ENCODE measurements around the gene C15orf62.

C15orf62 gene

GRCh38 chr15:40769274-40770146 lies at the start of gene C15orf62:
C15orf62 (plus strand) TSS chr15:40769980; CDS start chr15:40770496, 516 bp downstream.
- Histone ChIP-seq H3K4me3 (no peak within 1 kb of the TSS), H3K27ac (peak within 1 kb of the TSS in 1 of 2 donors; percentile 51)
- no peak for DNase-seq (ENCODE audit: low spot score)
- TF ChIP-seq CTCF (IDR thresholded peaks at IDR 0.05): no peak

- no peak for TF ChIP-seq CTCF (IDR thresholded peaks at IDR 0.05)
- H3K4me3 ChIP-seq: no peak overlapping the region
- no peak for DNase-seq (ENCODE audit: low spot score)
- no peak overlapping the region for H3K27ac ChIP-seq
Observed at GRCh38 chr15:40721701-40722100, 48.1 kb upstream of the C15orf62 start.

- no peak for TF ChIP-seq CTCF (IDR thresholded peaks at IDR 0.05)
- no peak overlapping the region for H3K4me3 ChIP-seq
- no peak for DNase-seq (ENCODE audit: low spot score)
- H3K27ac ChIP-seq: no peak overlapping the region
Observed at GRCh38 chr15:40722354-40722753, 47.4 kb upstream of the C15orf62 start.

GRCh38 chr15:40722934-40723333 lies 46.8 kb upstream of the C15orf62 start:
- no peak overlapping the region for H3K4me3 ChIP-seq
- DNase-seq (ENCODE audit: low spot score): no peak
- TF ChIP-seq CTCF (IDR thresholded peaks at IDR 0.05): no peak
- no peak overlapping the region for H3K27ac ChIP-seq

GRCh38 chr15:40723919-40724318 lies 45.9 kb upstream of the C15orf62 start:
- DNase-seq (ENCODE audit: low spot score): no peak
- Histone ChIP-seq H3K4me3 (no peak overlapping the region), H3K27ac (no peak overlapping the region)
- TF ChIP-seq CTCF (IDR thresholded peaks at IDR 0.05): no peak

- no peak overlapping the region for H3K27ac ChIP-seq
- DNase-seq (ENCODE audit: low spot score): no peak
- H3K4me3 ChIP-seq: no peak overlapping the region
- no peak for TF ChIP-seq CTCF (IDR thresholded peaks at IDR 0.05)
Observed at GRCh38 chr15:40731034-40731433, 38.7 kb upstream of the C15orf62 start.

- no peak for TF ChIP-seq CTCF (IDR thresholded peaks at IDR 0.05)
- no peak overlapping the region for H3K27ac ChIP-seq
- no peak overlapping the region for H3K4me3 ChIP-seq
- DNase-seq (ENCODE audit: low spot score): no peak
Observed at GRCh38 chr15:40736575-40736974, 33.2 kb upstream of the C15orf62 start.
